UCSD-AML1 (cell line): Measurements from ENCODE around the gene ADGRD1.
"Not testable (repeated sequence)": the region's sequence is repeated elsewhere in the genome, so short reads cannot be mapped to it uniquely, and the experiment has no call there.

Source experiments
- DNase-seq: peaks from one replicate; lab custom pipeline; 2025; ENCODE audit not compliant: unreplicated experiment; lab: John Stamatoyannopoulos, UW

ADGRD1 gene

GRCh38 chr12:130983328-130984017 is 29.8 kb downstream of the ADGRD1 start:
- DNase-seq = no peak

- no peak for DNase-seq
Observed at GRCh38 chr12:130984183-130985058, 30.7 kb downstream of the ADGRD1 start.

- DNase-seq = no peak
Observed at GRCh38 chr12:130987151-130987931, 33.6 kb downstream of the ADGRD1 start.

GRCh38 chr12:130988261-130988660 is 34.6 kb downstream of the ADGRD1 start:
- no peak for DNase-seq

GRCh38 chr12:130988751-130989150 is 35.0 kb downstream of the ADGRD1 start:
- DNase-seq = no peak

- DNase-seq = no peak
Observed at GRCh38 chr12:130989391-130989790, 35.7 kb downstream of the ADGRD1 start.

GRCh38 chr12:130990034-130990433 is 36.3 kb downstream of the ADGRD1 start:
- no peak for DNase-seq

- DNase-seq = no peak
Observed at GRCh38 chr12:130992448-130992847, 38.7 kb downstream of the ADGRD1 start.

GRCh38 chr12:130992979-130993538 is 39.4 kb downstream of the ADGRD1 start:
- no peak for DNase-seq

GRCh38 chr12:130993759-130994670 is 40.3 kb downstream of the ADGRD1 start:
- no peak for DNase-seq

- DNase-seq = no peak
Observed at GRCh38 chr12:130994821-130995375, 41.2 kb downstream of the ADGRD1 start.

- not testable (repeated sequence) for DNase-seq
Observed at GRCh38 chr12:130995386-130995969, 41.8 kb downstream of the ADGRD1 start.

- DNase-seq = no peak
Observed at GRCh38 chr12:130998136-130998535, 44.4 kb downstream of the ADGRD1 start.

- no peak for DNase-seq
Observed at GRCh38 chr12:131000000-131000486, 46.3 kb downstream of the ADGRD1 start.

GRCh38 chr12:131001493-131001892 is 47.8 kb downstream of the ADGRD1 start:
- DNase-seq = no peak

- no peak for DNase-seq
Observed at GRCh38 chr12:131002216-131002631, 48.5 kb downstream of the ADGRD1 start.

- no peak for DNase-seq
Observed at GRCh38 chr12:131003036-131003715, 49.5 kb downstream of the ADGRD1 start.

- DNase-seq = no peak
Observed at GRCh38 chr12:131003716-131004045, 50.0 kb downstream of the ADGRD1 start.

- peak; percentile 40 for DNase-seq
Observed at GRCh38 chr12:131004166-131004565, 50.5 kb downstream of the ADGRD1 start.
